Ascending aorta (tissue), 2 donors: ENCODE data around the gene THRB. TPM values are rescaled to one million over a fixed set of nuclear protein-coding genes. Genes with fewer than 3 reads are reported as not detected.

Experiments
- DNase-seq, 2 donors: peaks; one replicate each; pipeline ENCODE4 v3.0.0-alpha.2; 2019; ENCODE audit warnings: low spot score in 2 of 2
- H3K27ac ChIP-seq, 2 donors: fragments of 200-600 bp; sonication (generic); one replicate each; pipeline ENCODE4 v1.5.1; 2016 to 2017; ENCODE audit warnings: mild to moderate bottlenecking in 1 of 2
- H3K27me3 ChIP-seq: fragments of 200-600 bp; sonication (generic); one replicate; pipeline ENCODE4 v1.5.1; 2017
- H3K36me3 ChIP-seq, 2 donors: fragments of 200-600 bp; sonication (generic); one replicate each; pipeline ENCODE4 v1.5.1; 2016
- H3K4me1 ChIP-seq, 2 donors: fragments of 200-600 bp; sonication (generic); one replicate each; pipeline ENCODE4 v1.5.1; 2016 to 2017; ENCODE audit warnings: mild to moderate bottlenecking in 1 of 2
- H3K4me3 ChIP-seq, 2 donors: fragments of 200-600 bp; sonication (generic); one replicate each; pipeline ENCODE4 v1.5.1; 2016 to 2017; ENCODE audit warnings: mild to moderate bottlenecking in 1 of 2
- H3K9me3 ChIP-seq, 2 donors: fragments of 200-600 bp; sonication (generic); one replicate each; pipeline ENCODE4 v1.5.1; 2016
- intact Hi-C: fragments of 100-400 bp; cut with DNase I; formaldehyde crosslinking; loops from one replicate; pipeline ENCODE4 v1.15.1; 2023
- total RNA-seq: library from RNA; depleted of rRNA; stranded (reverse); fragments of >200 nt; gene quantifications from one replicate; pipeline ENCODE4 v1.1.0, GENCODE V29; 2016
- TF ChIP-seq, protein P1 (sequence below), 3 experiments: fragments of 200-600 bp in 2 of 3; fragments of 450-650 bp in 1 of 3; sonication (generic) in 2 of 3; IDR thresholded peaks; one replicate each; pipeline ENCODE4 v1.5.1; 2016 to 2019; ENCODE audit warnings: antibody characterized with exemption in 3 of 3, mild to moderate bottlenecking in 1 of 3, moderate library complexity in 1 of 3

The THRB gene
- total RNA-seq, 1 donor from 2014 or later, result 24.7 TPM

DNA sequence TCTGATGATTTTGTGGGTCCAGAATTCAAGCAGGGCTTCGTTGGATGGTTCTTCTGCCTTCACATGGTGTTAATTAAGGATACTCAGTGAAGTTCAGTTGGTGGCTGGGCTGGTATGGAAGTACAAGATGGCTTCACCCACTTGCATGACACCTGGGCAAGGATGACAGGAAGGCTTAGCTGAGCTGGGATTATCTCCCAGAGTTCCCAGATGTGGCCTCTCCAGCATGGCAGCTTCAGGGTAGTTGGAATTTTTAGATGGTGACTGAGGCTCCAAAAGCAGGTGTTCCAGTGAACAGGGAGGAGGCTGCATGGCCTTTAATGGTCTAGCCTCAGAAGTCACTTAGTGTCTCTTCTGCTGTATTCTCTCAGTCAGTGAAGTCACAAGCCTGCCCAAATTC, 135.5 kb downstream of the THRB start:
- intact Hi-C loops, result no loop called here
- H3K36me3 ChIP-seq, result no peaks in the 10 kb centered on the region
- TF ChIP-seq, protein P1, sequence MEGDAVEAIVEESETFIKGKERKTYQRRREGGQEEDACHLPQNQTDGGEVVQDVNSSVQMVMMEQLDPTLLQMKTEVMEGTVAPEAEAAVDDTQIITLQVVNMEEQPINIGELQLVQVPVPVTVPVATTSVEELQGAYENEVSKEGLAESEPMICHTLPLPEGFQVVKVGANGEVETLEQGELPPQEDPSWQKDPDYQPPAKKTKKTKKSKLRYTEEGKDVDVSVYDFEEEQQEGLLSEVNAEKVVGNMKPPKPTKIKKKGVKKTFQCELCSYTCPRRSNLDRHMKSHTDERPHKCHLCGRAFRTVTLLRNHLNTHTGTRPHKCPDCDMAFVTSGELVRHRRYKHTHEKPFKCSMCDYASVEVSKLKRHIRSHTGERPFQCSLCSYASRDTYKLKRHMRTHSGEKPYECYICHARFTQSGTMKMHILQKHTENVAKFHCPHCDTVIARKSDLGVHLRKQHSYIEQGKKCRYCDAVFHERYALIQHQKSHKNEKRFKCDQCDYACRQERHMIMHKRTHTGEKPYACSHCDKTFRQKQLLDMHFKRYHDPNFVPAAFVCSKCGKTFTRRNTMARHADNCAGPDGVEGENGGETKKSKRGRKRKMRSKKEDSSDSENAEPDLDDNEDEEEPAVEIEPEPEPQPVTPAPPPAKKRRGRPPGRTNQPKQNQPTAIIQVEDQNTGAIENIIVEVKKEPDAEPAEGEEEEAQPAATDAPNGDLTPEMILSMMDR (IDR thresholded peaks at IDR 0.05), result no peak
- H3K4me1 ChIP-seq, result peaks cover 10 to 61% of the 10 kb centered on the region in 2 donors
- H3K4me3 ChIP-seq, result no peak overlapping the region
- DNase-seq, result no peak
- H3K27me3 ChIP-seq, result no peaks in the 10 kb centered on the region
- no peaks in the 10 kb centered on the region for H3K9me3 ChIP-seq
- H3K27ac ChIP-seq, result peak overlapping the region; percentile 73 to 78

DNA sequence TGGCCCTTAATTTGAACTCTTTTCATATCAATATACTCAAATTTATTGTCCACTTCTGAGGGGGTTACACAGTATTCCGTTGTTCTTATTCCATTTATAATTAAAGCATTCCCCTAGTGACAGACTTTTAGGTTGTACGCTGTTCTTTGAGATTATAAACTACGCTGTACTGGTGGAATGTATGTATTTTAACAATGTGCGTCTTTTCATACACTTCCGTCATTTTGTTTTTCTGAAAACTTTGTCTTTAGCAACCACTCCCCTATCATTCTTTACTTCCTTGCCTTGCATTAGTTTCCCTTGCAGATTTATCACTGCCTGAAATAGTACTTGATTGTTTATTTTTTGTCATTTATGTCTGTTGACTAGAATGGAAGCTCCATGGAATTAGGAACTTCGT, 137.0 kb downstream of the THRB start:
- H3K27me3 ChIP-seq, result no peaks in the 10 kb centered on the region
- TF ChIP-seq, protein P1 (IDR thresholded peaks at IDR 0.05), result no peak
- intact Hi-C loops, result no loop called here
- no peaks in the 10 kb centered on the region for H3K9me3 ChIP-seq
- no peaks in the 10 kb centered on the region for H3K36me3 ChIP-seq
- H3K27ac ChIP-seq, result peak overlapping the region; percentile 73 to 78
- peaks cover 10 to 61% of the 10 kb centered on the region in 2 donors for H3K4me1 ChIP-seq
- H3K4me3 ChIP-seq, result no peak overlapping the region
- no peak for DNase-seq

DNA sequence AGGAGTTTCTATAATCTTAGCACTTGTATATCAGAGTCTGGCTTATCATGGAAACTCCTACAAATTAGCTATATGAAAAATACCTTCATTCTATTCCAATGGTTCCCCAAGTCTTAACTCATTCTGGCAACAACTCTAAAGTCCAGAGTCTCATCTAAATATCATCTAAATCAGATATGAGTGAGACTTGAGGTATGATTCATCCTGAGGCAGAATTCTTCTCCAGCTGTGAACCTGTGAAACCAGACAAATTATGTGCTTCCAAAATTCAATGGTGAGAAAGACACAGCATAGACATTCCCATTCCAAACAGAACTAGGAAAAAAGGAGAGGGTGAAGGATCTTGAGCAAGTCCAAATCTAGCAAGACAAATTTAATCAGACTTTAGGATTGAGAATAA, 138.8 kb downstream of the THRB start:
- Histone ChIP-seq H3K27me3 (no peaks in the 10 kb centered on the region), H3K9me3 (no peaks in the 10 kb centered on the region), H3K27ac (peak overlapping the region; percentile 73 to 78), H3K36me3 (no peaks in the 10 kb centered on the region), H3K4me1 (peaks cover 16 to 57% of the 10 kb centered on the region in 2 donors), H3K4me3 (no peak overlapping the region)
- no peak for DNase-seq
- TF ChIP-seq, protein P1 (IDR thresholded peaks at IDR 0.05), result no peak
- intact Hi-C loops, result no loop called here

DNA sequence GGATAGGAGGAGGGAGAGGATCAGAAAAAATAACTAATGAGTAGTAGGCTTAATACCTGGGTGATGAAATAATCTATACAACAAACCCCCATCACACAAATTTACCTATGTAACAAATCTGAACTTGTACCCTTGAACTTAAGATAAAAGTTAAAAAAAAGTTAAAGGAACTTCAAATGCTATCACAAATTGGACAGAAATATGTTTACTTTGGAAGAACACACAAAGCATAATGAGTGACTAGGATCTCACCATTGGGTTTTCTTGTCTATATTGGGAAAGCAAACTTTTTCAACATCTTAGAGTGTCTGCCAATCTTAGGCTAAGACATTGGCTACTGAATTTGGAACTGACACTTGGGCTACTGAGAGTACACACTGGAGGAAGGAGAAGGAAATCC, 140.4 kb downstream of the THRB start:
- peak overlapping the region; percentile 25 to 52 for H3K27ac ChIP-seq
- intact Hi-C loops, result no loop called here

DNA sequence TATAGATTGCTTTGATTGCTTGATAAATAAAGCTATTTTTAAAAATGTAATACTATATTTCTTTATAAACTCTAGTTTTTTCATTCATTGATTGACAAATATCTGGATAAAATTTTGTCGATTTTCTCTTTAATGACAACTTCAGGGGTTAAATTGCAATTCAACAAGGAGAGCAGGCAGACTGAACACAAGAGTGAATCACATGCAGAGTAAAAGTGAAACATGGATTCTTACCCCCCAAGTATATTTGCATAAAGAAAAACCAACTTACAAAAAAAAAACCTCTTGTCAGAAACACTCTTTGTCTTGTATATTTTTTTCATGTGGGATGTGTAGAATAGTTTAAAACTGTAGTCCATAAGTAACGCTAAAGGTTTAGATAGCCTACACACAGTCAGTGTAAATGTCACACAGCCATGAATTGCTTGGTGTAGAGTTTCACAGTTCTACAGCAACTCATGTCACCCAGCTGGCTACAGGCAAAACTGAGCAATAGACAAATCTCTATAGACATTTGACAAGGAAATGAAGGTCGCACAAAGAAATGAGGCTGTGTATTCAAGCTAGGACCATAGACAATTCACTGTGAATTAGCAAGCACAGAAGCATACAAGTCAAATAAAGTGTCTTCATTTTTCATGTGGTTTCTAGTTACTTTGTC, 141.6 kb downstream of the THRB start:
- no peaks in the 10 kb centered on the region for H3K36me3 ChIP-seq
- H3K4me3 ChIP-seq, result no peak overlapping the region
- TF ChIP-seq, protein P1 (IDR thresholded peaks at IDR 0.05), result no peak
- no peaks in the 10 kb centered on the region for H3K27me3 ChIP-seq
- peak overlapping the region; percentile 74 to 89 for H3K27ac ChIP-seq
- no peaks in the 10 kb centered on the region for H3K9me3 ChIP-seq
- H3K4me1 ChIP-seq, result peaks cover 14 to 39% of the 10 kb centered on the region in 2 donors
- no peak for DNase-seq
- intact Hi-C loops, result no loop called here

More for the DNA sequence above, 140.4 kb downstream of the THRB start:
- H3K4me3 ChIP-seq, result no peak overlapping the region
- TF ChIP-seq, protein P1 (IDR thresholded peaks at IDR 0.05), result no peak
- H3K36me3 ChIP-seq, result no peaks in the 10 kb centered on the region
- no peaks in the 10 kb centered on the region for H3K27me3 ChIP-seq
- no peaks in the 10 kb centered on the region for H3K9me3 ChIP-seq
- DNase-seq, result no peak
- H3K4me1 ChIP-seq, result peaks cover 13 to 51% of the 10 kb centered on the region in 2 donors
